Measurements from ENCODE around the gene FAM204A. TPM values are rescaled to one million over a fixed set of nuclear protein-coding genes. Genes with fewer than 3 reads are reported as not detected.

Gene FAM204A
- polyA plus RNA-seq, 2 donors, result 22.1 to 37.6 TPM

- Histone ChIP-seq H3K27me3 (ENCODE audit: control insufficient read depth in 1 of 2, insufficient read depth in 2 of 2, low read length in 2 of 2) (no peaks in the 10 kb centered on the region), H3K4me1 (ENCODE audit: control insufficient read depth in 2 of 2, insufficient read depth in 2 of 2, low read length in 1 of 2) (no peaks in the 10 kb centered on the region), H3K9me3 (ENCODE audit: control insufficient read depth in 2 of 2, insufficient read depth in 1 of 2, low read depth in 1 of 2, low read length in 1 of 2) (no peaks in the 10 kb centered on the region), H3K4me3 (ENCODE audit: low read depth in 1 of 2, low read length in 2 of 2) (no peak overlapping the region), H3K27ac (ENCODE audit: low read depth in 2 of 2, low read length in 1 of 2) (no peak overlapping the region), H3K36me3 (ENCODE audit: control insufficient read depth in 2 of 2, insufficient read depth in 2 of 2, low read length in 1 of 2) (peaks cover 5 to 7% of the 10 kb centered on the region in 2 donors)
- 85 to 92% methylated on average over 1 of the region's 1 CpG for WGBS, 2 donors
Observed at GRCh38 chr10:118337356-118337755, 4.8 kb downstream of the FAM204A start.

DNA sequence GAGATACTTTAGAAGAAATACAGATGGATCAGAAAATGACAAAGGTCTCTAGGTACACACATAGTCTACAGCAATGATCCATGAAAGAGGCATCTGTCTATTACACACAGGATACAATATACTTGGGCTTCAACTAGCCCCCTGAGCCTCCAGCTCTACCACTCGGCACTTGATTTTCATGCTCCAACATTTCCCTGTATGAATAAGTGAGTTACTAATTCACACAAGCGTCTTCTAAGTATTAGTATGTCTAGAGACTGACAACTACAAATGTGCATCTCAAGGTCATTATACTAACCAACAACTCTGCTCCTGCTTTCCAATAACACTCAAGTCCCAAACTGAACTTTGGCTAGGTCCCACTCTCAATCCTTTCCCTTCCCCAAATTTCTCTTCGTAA is 8.3 kb downstream of the FAM204A start:
- peaks cover 7 to 9% of the 10 kb centered on the region in 2 donors for H3K36me3 ChIP-seq (ENCODE audit: control insufficient read depth in 2 of 2, insufficient read depth in 2 of 2, low read length in 1 of 2)
- no peaks in the 10 kb centered on the region for H3K27me3 ChIP-seq (ENCODE audit: control insufficient read depth in 1 of 2, insufficient read depth in 2 of 2, low read length in 2 of 2)
- H3K4me3 ChIP-seq (ENCODE audit: low read depth in 1 of 2, low read length in 2 of 2), result no peak overlapping the region
- 85 to 86% methylated on average over 3 of the region's 3 CpGs for WGBS, 2 donors
- H3K4me1 ChIP-seq (ENCODE audit: control insufficient read depth in 2 of 2, insufficient read depth in 2 of 2, low read length in 1 of 2), result no peaks in the 10 kb centered on the region
- no peak overlapping the region for H3K27ac ChIP-seq (ENCODE audit: low read depth in 2 of 2, low read length in 1 of 2)
- H3K9me3 ChIP-seq (ENCODE audit: control insufficient read depth in 2 of 2, insufficient read depth in 1 of 2, low read depth in 1 of 2, low read length in 1 of 2), result no peaks in the 10 kb centered on the region

DNA sequence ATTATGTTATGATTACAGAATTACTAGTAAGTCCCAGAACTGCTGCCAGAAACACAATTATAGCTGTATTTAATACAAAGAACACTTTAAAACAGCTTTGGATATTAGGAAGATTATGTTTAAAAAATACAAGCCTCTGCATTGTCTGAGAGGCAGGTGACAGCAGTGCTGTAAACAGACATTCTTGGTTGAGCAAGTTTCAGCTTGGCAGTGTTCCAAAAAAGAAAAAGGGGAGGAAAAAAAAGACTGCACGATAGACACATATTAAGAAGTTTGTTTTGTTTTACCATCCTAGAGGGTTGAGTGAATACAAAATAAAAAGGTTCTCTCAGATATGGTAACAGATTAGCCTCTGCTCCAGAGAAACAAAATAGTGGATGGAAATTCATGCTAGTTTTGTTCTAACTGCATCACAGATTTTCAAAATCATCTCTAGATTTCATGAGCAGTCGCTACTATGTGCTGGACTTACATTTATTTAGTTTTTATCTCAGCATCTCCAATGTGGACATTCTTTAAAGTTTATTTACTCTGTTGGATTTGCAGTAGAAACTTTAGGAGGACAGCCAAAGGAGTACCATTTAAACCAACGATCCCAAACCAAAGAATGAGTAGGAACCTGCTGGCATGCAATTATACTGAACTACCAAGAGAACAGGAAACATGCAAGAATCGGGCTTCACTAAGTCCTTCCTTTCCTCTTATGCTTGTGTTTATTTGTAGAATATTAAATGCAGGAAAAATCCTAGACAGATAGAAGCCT is 9.0 kb downstream of the FAM204A start:
- H3K4me3 ChIP-seq (ENCODE audit: low read depth in 1 of 2, low read length in 2 of 2), result no peak overlapping the region
- no peaks in the 10 kb centered on the region for H3K9me3 ChIP-seq (ENCODE audit: control insufficient read depth in 2 of 2, insufficient read depth in 1 of 2, low read depth in 1 of 2, low read length in 1 of 2)
- peaks cover 7 to 9% of the 10 kb centered on the region in 2 donors for H3K36me3 ChIP-seq (ENCODE audit: control insufficient read depth in 2 of 2, insufficient read depth in 2 of 2, low read length in 1 of 2)
- no peaks in the 10 kb centered on the region for H3K4me1 ChIP-seq (ENCODE audit: control insufficient read depth in 2 of 2, insufficient read depth in 2 of 2, low read length in 1 of 2)
- H3K27ac ChIP-seq (ENCODE audit: low read depth in 2 of 2, low read length in 1 of 2), result no peak overlapping the region
- WGBS, 2 donors, result 29 to 41% methylated on average over 4 of the region's 4 CpGs
- no peaks in the 10 kb centered on the region for H3K27me3 ChIP-seq (ENCODE audit: control insufficient read depth in 1 of 2, insufficient read depth in 2 of 2, low read length in 2 of 2)

DNA sequence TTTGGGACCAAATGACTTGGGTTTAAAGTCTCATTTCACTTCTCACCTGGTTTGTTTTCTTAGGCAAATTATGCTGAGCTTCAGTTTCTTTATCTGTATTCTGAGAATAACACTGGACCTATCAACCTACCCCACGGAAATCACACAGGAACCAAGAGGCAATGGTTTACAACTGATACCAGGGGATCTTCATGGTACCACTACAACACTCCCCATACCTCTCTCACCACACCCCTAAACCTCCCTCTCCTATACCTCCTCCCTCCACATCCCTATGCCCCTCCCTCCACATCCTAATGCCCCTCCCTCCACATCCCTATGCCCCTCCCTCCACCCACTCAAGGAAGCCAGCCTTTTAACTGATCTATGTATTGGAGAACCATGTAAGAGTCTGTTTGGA is 9.9 kb downstream of the FAM204A start:
- peaks cover 11 to 12% of the 10 kb centered on the region in 2 donors for H3K36me3 ChIP-seq (ENCODE audit: control insufficient read depth in 2 of 2, insufficient read depth in 2 of 2, low read length in 1 of 2)
- no peak overlapping the region for H3K4me3 ChIP-seq (ENCODE audit: low read depth in 1 of 2, low read length in 2 of 2)
- no peak overlapping the region for H3K27ac ChIP-seq (ENCODE audit: low read depth in 2 of 2, low read length in 1 of 2)
- 82 to 90% methylated on average over 1 of the region's 1 CpG for WGBS, 2 donors
- H3K4me1 ChIP-seq (ENCODE audit: control insufficient read depth in 2 of 2, insufficient read depth in 2 of 2, low read length in 1 of 2), result no peaks in the 10 kb centered on the region
- H3K9me3 ChIP-seq (ENCODE audit: control insufficient read depth in 2 of 2, insufficient read depth in 1 of 2, low read depth in 1 of 2, low read length in 1 of 2), result no peaks in the 10 kb centered on the region
- no peaks in the 10 kb centered on the region for H3K27me3 ChIP-seq (ENCODE audit: control insufficient read depth in 1 of 2, insufficient read depth in 2 of 2, low read length in 2 of 2)

DNA sequence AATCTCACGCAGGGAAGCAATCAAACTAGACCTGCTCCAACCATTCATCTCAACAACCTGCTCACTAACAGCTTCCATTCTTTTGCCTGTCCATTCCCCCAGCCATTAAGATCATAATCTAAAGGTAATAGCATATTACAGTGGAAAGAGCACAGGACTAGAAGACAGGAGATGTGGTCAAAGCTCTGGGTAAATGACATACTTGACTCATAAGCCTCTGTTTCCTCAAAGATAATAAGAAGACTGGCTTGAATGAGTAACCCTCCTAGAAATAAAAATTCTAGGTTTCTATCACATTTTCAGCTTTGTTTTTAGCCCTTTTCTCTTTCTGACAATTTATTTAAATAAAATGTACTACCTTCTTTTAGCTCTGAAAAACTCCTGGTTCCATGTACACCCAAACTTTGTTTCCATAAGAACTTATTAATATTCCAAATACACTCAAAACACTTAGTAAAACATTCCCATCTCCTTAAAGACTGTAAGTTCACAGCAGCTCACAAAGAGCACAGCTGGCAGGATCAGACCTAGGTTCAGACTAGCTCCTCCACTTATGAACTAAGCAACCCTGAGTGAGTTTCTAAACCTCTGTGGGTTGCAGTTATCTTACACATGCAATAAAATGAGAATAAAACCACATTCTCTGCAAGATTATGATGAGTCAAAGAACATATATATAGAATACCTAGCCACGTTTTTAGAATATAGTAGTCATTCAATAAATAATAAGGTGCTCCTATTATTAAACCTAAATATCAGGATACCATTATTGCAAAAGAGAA is 11.6 kb downstream of the FAM204A start:
- Histone ChIP-seq H3K36me3 (ENCODE audit: control insufficient read depth in 2 of 2, insufficient read depth in 2 of 2, low read length in 1 of 2) (peaks cover 10 to 11% of the 10 kb centered on the region in 2 donors), H3K27ac (ENCODE audit: low read depth in 2 of 2, low read length in 1 of 2) (no peak overlapping the region), H3K4me1 (ENCODE audit: control insufficient read depth in 2 of 2, insufficient read depth in 2 of 2, low read length in 1 of 2) (no peaks in the 10 kb centered on the region), H3K4me3 (ENCODE audit: low read depth in 1 of 2, low read length in 2 of 2) (no peak overlapping the region), H3K27me3 (ENCODE audit: control insufficient read depth in 1 of 2, insufficient read depth in 2 of 2, low read length in 2 of 2) (no peaks in the 10 kb centered on the region), H3K9me3 (ENCODE audit: control insufficient read depth in 2 of 2, insufficient read depth in 1 of 2, low read depth in 1 of 2, low read length in 1 of 2) (no peaks in the 10 kb centered on the region)
- WGBS, 2 donors, result 86 to 90% methylated on average over 2 of the region's 2 CpGs

DNA sequence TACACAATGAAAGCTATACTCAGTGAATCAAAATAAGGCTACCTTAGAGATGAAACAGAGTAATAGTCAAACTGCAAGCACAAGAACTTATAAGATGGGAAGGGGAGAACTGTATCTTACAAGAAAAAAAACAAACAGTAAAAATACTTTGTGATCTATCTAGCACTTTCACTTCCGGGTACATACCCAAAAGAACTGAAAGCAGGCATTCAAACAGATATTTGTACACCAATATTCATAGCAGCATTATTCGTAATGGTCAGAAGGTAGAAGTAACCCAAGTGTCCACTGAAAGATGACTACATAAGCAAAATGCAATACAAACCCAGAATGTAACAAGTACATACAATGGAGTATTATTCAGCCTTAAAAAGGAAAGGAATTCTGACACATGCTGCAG is 18.0 kb downstream of the FAM204A start:
- no peak overlapping the region for H3K4me3 ChIP-seq (ENCODE audit: low read depth in 1 of 2, low read length in 2 of 2)
- H3K36me3 ChIP-seq (ENCODE audit: control insufficient read depth in 2 of 2, insufficient read depth in 2 of 2, low read length in 1 of 2), result peaks cover 3 to 8% of the 10 kb centered on the region in 2 donors
- H3K9me3 ChIP-seq (ENCODE audit: control insufficient read depth in 2 of 2, insufficient read depth in 1 of 2, low read depth in 1 of 2, low read length in 1 of 2), result no peaks in the 10 kb centered on the region
- no peak overlapping the region for H3K27ac ChIP-seq (ENCODE audit: low read depth in 2 of 2, low read length in 1 of 2)
- H3K4me1 ChIP-seq (ENCODE audit: control insufficient read depth in 2 of 2, insufficient read depth in 2 of 2, low read length in 1 of 2), result no peaks in the 10 kb centered on the region
- 93 to 94% methylated on average over 2 of the region's 2 CpGs for WGBS, 2 donors
- H3K27me3 ChIP-seq (ENCODE audit: control insufficient read depth in 1 of 2, insufficient read depth in 2 of 2, low read length in 2 of 2), result no peaks in the 10 kb centered on the region

- H3K4me3 ChIP-seq (ENCODE audit: low read depth in 1 of 2, low read length in 2 of 2), result no peak overlapping the region
- 53 to 62% methylated on average over 6 of the region's 6 CpGs for WGBS, 2 donors
- peaks cover 0 to 2% of the 10 kb centered on the region in 2 donors for H3K36me3 ChIP-seq (ENCODE audit: control insufficient read depth in 2 of 2, insufficient read depth in 2 of 2, low read length in 1 of 2)
- no peaks in the 10 kb centered on the region for H3K9me3 ChIP-seq (ENCODE audit: control insufficient read depth in 2 of 2, insufficient read depth in 1 of 2, low read depth in 1 of 2, low read length in 1 of 2)
- no peaks in the 10 kb centered on the region for H3K4me1 ChIP-seq (ENCODE audit: control insufficient read depth in 2 of 2, insufficient read depth in 2 of 2, low read length in 1 of 2)
- peak overlapping the region in 1 of 2 donors; percentile 40 for H3K27ac ChIP-seq (ENCODE audit: low read depth in 2 of 2, low read length in 1 of 2)
- H3K27me3 ChIP-seq (ENCODE audit: control insufficient read depth in 1 of 2, insufficient read depth in 2 of 2, low read length in 2 of 2), result no peaks in the 10 kb centered on the region
Observed at GRCh38 chr10:118321724-118322575, 20.2 kb downstream of the FAM204A start.

- Histone ChIP-seq H3K27me3 (ENCODE audit: control insufficient read depth in 1 of 2, insufficient read depth in 2 of 2, low read length in 2 of 2) (no peaks in the 10 kb centered on the region), H3K4me1 (ENCODE audit: control insufficient read depth in 2 of 2, insufficient read depth in 2 of 2, low read length in 1 of 2) (no peaks in the 10 kb centered on the region), H3K4me3 (ENCODE audit: low read depth in 1 of 2, low read length in 2 of 2) (no peak overlapping the region), H3K36me3 (ENCODE audit: control insufficient read depth in 2 of 2, insufficient read depth in 2 of 2, low read length in 1 of 2) (no peaks in the 10 kb centered on the region), H3K9me3 (ENCODE audit: control insufficient read depth in 2 of 2, insufficient read depth in 1 of 2, low read depth in 1 of 2, low read length in 1 of 2) (no peaks in the 10 kb centered on the region), H3K27ac (ENCODE audit: low read depth in 2 of 2, low read length in 1 of 2) (no peak overlapping the region)
- 75 to 77% methylated on average over 6 of the region's 6 CpGs for WGBS, 2 donors
Observed at GRCh38 chr10:118315629-118316028, 26.5 kb downstream of the FAM204A start.

GRCh38 chr10:118314882-118315281 is 27.2 kb downstream of the FAM204A start:
- Histone ChIP-seq H3K4me1 (ENCODE audit: control insufficient read depth in 2 of 2, insufficient read depth in 2 of 2, low read length in 1 of 2) (no peaks in the 10 kb centered on the region), H3K4me3 (ENCODE audit: low read depth in 1 of 2, low read length in 2 of 2) (no peak overlapping the region), H3K27ac (ENCODE audit: low read depth in 2 of 2, low read length in 1 of 2) (no peak overlapping the region), H3K36me3 (ENCODE audit: control insufficient read depth in 2 of 2, insufficient read depth in 2 of 2, low read length in 1 of 2) (no peaks in the 10 kb centered on the region), H3K27me3 (ENCODE audit: control insufficient read depth in 1 of 2, insufficient read depth in 2 of 2, low read length in 2 of 2) (no peaks in the 10 kb centered on the region), H3K9me3 (ENCODE audit: control insufficient read depth in 2 of 2, insufficient read depth in 1 of 2, low read depth in 1 of 2, low read length in 1 of 2) (no peaks in the 10 kb centered on the region)
- 95 to 96% methylated on average over 4 of the region's 4 CpGs for WGBS, 2 donors

Measured in esophagus (tissue), 2 donors.